Transverse colon (tissue), 4 donors: ENCODE data around the gene BAAT.

Experiments
- CTCF ChIP-seq, 5 experiments: fragments of 200-600 bp in 3 of 5; fragments of 450-650 bp in 2 of 5; sonication (generic) in 3 of 5; IDR thresholded peaks; 1 replicate in 2 of 5; 2 replicates in 3 of 5; pipeline ENCODE4 v1.5.1; 2016 to 2017; ENCODE audit warnings: antibody characterized with exemption in 5 of 5, inconsistent platforms in 3 of 5, mild to moderate bottlenecking in 2 of 5, moderate library complexity in 1 of 5
- EP300 ChIP-seq: sonication (generic); formaldehyde crosslinking; IDR thresholded peaks from one replicate; pipeline ENCODE4 v1.6.1; 2017; ENCODE audit warnings: antibody characterized with exemption, low read depth
- POLR2A ChIP-seq: fragments of 450-650 bp; IDR thresholded peaks from one replicate; pipeline ENCODE4 v1.6.1; 2016; ENCODE audit warnings: antibody characterized with exemption, mild to moderate bottlenecking, moderate library complexity
- POLR2AphosphoS5 ChIP-seq, 3 donors: sonication (generic); formaldehyde crosslinking; IDR thresholded peaks; one replicate each; pipeline ENCODE4 v1.6.1; 2016; ENCODE audit warnings: antibody characterized with exemption in 3 of 3

GRCh38 chr9:101400120-101400519 is 15.3 kb upstream of the BAAT start:
- TF ChIP-seq CTCF (IDR thresholded peaks at IDR 0.05) (no peak), POLR2AphosphoS5 (IDR thresholded peaks at IDR 0.05) (no peak), POLR2A (no peak), EP300 (no peak)
